ENCODE results near the gene FITM1. TPM values are rescaled to one million over a fixed set of nuclear protein-coding genes. Genes with fewer than 3 reads are reported as not detected.

The FITM1 gene
- polyA plus RNA-seq, 1 donor from 2014 or later: 0.88 TPM

- Histone ChIP-seq H3F3A (ENCODE audit: insufficient read depth, low read length, poor library complexity, severe bottlenecking) (no peaks in the 10 kb centered on the region), H3K4me2 (ENCODE audit: low read length) (no peak overlapping the region), H3K4me3 (ENCODE audit: low read length) (no peak overlapping the region), H2AFZ (ENCODE audit: low read depth, low read length) (no peak overlapping the region), H3K27ac (ENCODE audit: low read length) (no peak overlapping the region), H3K36me3 (ENCODE audit: insufficient read depth, low read length) (no peaks in the 10 kb centered on the region), H3K79me2 (replicated peaks; ENCODE audit: insufficient read depth, low read length) (no peaks in the 10 kb centered on the region), H3K27me3 (ENCODE audit: insufficient read depth, low read depth, low read length) (no peaks in the 10 kb centered on the region), H3K9me2 (ENCODE audit: insufficient read depth, low read length) (no peaks in the 10 kb centered on the region), H3K9ac (ENCODE audit: low read length) (no peak overlapping the region), H4K20me1 (ENCODE audit: insufficient read depth) (no peaks in the 10 kb centered on the region), H3K9me3 (ENCODE audit: low read length) (no peaks in the 10 kb centered on the region)
- TF ChIP-seq POLR2AphosphoS5 (IDR thresholded peaks at IDR 0.05) (no peak), TAF1 (IDR thresholded peaks at IDR 0.05; ENCODE audit: low read depth) (no peak), SMC3 (conservative IDR thresholded peaks at IDR 0.05; ENCODE audit: poor library complexity) (no peak), CTCF (IDR thresholded peaks at IDR 0.05; ENCODE audit: poor library complexity, severe bottlenecking) (no peak), EP300 (conservative IDR thresholded peaks at IDR 0.05; ENCODE audit: poor library complexity, severe bottlenecking) (no peak), REST (IDR thresholded peaks at IDR 0.05; ENCODE audit: borderline replicate concordance) (no peak), RAD21 (conservative IDR thresholded peaks at IDR 0.05) (no peak), EZH2 (IDR thresholded peaks at IDR 0.05; ENCODE audit: borderline replicate concordance, insufficient read depth, low read length, poor library complexity, severe bottlenecking) (no peak), MXI1 (conservative IDR thresholded peaks at IDR 0.05; ENCODE audit: poor library complexity, severe bottlenecking) (no peak)
Observed at GRCh38 chr14:24100197-24100981, 30.1 kb upstream of the FITM1 start.

- Histone ChIP-seq H3K27me3 (ENCODE audit: insufficient read depth, low read depth, low read length) (no peaks in the 10 kb centered on the region), H3K4me2 (ENCODE audit: low read length) (no peak overlapping the region), H3K9me3 (ENCODE audit: low read length) (no peaks in the 10 kb centered on the region), H3F3A (ENCODE audit: insufficient read depth, low read length, poor library complexity, severe bottlenecking) (no peaks in the 10 kb centered on the region), H3K9ac (ENCODE audit: low read length) (no peak overlapping the region), H2AFZ (ENCODE audit: low read depth, low read length) (no peak overlapping the region), H3K9me2 (ENCODE audit: insufficient read depth, low read length) (no peaks in the 10 kb centered on the region), H3K27ac (ENCODE audit: low read length) (no peak overlapping the region), H3K79me2 (replicated peaks; ENCODE audit: insufficient read depth, low read length) (no peaks in the 10 kb centered on the region), H4K20me1 (ENCODE audit: insufficient read depth) (no peaks in the 10 kb centered on the region), H3K36me3 (ENCODE audit: insufficient read depth, low read length) (no peaks in the 10 kb centered on the region), H3K4me3 (ENCODE audit: low read length) (no peak overlapping the region)
- no peak for TF ChIP-seq EP300 (conservative IDR thresholded peaks at IDR 0.05; ENCODE audit: poor library complexity, severe bottlenecking)
- TF ChIP-seq POLR2AphosphoS5 (IDR thresholded peaks at IDR 0.05): no peak
- no peak for TF ChIP-seq RAD21 (conservative IDR thresholded peaks at IDR 0.05)
Observed at GRCh38 chr14:24100982-24101494, 29.4 kb upstream of the FITM1 start.

Measured in neural cell (in vitro differentiated cells).